Activated CD8-positive, alpha-beta memory T cell treated with anti-CD3 and anti-CD28 coated beads, Interleukin-2, amount 50 U/mL, for 1 hour (primary cell): ENCODE results near the gene AGBL4.

Experiments
- DNase-seq: peaks from one replicate; pipeline ENCODE4 v3.0.0-alpha.2; 2020; ENCODE audit errors: extremely low read depth

AGBL4 gene

GRCh38 chr1:49185450-49185980 is 838.2 kb downstream of the AGBL4 start:
- no peak for DNase-seq

GRCh38 chr1:49183489-49183888 is 840.3 kb downstream of the AGBL4 start:
- DNase-seq, result no peak

GRCh38 chr1:49181033-49181432 is 842.7 kb downstream of the AGBL4 start:
- no peak for DNase-seq

- no peak for DNase-seq
These were observed 851.7 kb downstream of the AGBL4 start for GRCh38 chr1:49171941-49172593.

GRCh38 chr1:49166031-49166430 is 857.7 kb downstream of the AGBL4 start:
- no peak for DNase-seq

GRCh38 chr1:49163031-49163430 is 860.7 kb downstream of the AGBL4 start:
- DNase-seq, result no peak

GRCh38 chr1:49160677-49161076 is 863.1 kb downstream of the AGBL4 start:
- no peak for DNase-seq

GRCh38 chr1:49136738-49137251 is 887.0 kb downstream of the AGBL4 start:
- no peak for DNase-seq

- no peak for DNase-seq
These were observed 898.0 kb downstream of the AGBL4 start for GRCh38 chr1:49125746-49126145.

GRCh38 chr1:49111931-49112330 is 911.8 kb downstream of the AGBL4 start:
- DNase-seq, result no peak

- DNase-seq, result no peak
These were observed 917.3 kb downstream of the AGBL4 start for GRCh38 chr1:49106445-49106844.

- DNase-seq, result no peak
These were observed 919.2 kb downstream of the AGBL4 start for GRCh38 chr1:49104575-49104974.

GRCh38 chr1:49102752-49103151 is 921.0 kb downstream of the AGBL4 start:
- no peak for DNase-seq

- DNase-seq, result no peak
These were observed 924.9 kb downstream of the AGBL4 start for GRCh38 chr1:49098866-49099265.

GRCh38 chr1:49086327-49086726 is 937.4 kb downstream of the AGBL4 start:
- DNase-seq, result no peak

- no peak for DNase-seq
These were observed 938.7 kb downstream of the AGBL4 start for GRCh38 chr1:49085079-49085478.

GRCh38 chr1:49060766-49061165 is 963.0 kb downstream of the AGBL4 start:
- no peak for DNase-seq

GRCh38 chr1:49059087-49059486 is 964.7 kb downstream of the AGBL4 start:
- no peak for DNase-seq

- DNase-seq, result no peak
These were observed 971.7 kb downstream of the AGBL4 start for GRCh38 chr1:49052102-49052501.

- no peak for DNase-seq
These were observed 972.1 kb downstream of the AGBL4 start for GRCh38 chr1:49051647-49052046.

- no peak for DNase-seq
These were observed 973.7 kb downstream of the AGBL4 start for GRCh38 chr1:49050041-49050440.

GRCh38 chr1:49048188-49048587 is 975.6 kb downstream of the AGBL4 start:
- no peak for DNase-seq

GRCh38 chr1:49046305-49046704 is 977.4 kb downstream of the AGBL4 start:
- DNase-seq, result no peak

GRCh38 chr1:49045371-49045770 is 978.4 kb downstream of the AGBL4 start:
- DNase-seq, result no peak
